ENCODE measurements around the gene DDX46.

- TF ChIP-seq CTCF (conservative IDR thresholded peaks at IDR 0.05; ENCODE audit: low read depth, low read length) (no peak), EZH2 (IDR thresholded peaks at IDR 0.05; ENCODE audit: borderline replicate concordance, low read depth, low read length, poor library complexity, severe bottlenecking) (no peak)
Measured at GRCh38 chr5:134792286-134792685, 33.7 kb downstream of the DDX46 start.

Data from A673 (cell line).